DMS114 treated with DMSO at 0.1 percent for 48 hours (cell line): ENCODE measurements around the gene UNC13C.
"Not testable (repeated sequence)": the region's sequence is repeated elsewhere in the genome, so short reads cannot be mapped to it uniquely, and the experiment has no call there.

Experiments
- DNase-seq: peaks from one replicate; lab custom pipeline; 2025; ENCODE audit not compliant: unreplicated experiment; lab: John Stamatoyannopoulos, UW

UNC13C gene

DNA sequence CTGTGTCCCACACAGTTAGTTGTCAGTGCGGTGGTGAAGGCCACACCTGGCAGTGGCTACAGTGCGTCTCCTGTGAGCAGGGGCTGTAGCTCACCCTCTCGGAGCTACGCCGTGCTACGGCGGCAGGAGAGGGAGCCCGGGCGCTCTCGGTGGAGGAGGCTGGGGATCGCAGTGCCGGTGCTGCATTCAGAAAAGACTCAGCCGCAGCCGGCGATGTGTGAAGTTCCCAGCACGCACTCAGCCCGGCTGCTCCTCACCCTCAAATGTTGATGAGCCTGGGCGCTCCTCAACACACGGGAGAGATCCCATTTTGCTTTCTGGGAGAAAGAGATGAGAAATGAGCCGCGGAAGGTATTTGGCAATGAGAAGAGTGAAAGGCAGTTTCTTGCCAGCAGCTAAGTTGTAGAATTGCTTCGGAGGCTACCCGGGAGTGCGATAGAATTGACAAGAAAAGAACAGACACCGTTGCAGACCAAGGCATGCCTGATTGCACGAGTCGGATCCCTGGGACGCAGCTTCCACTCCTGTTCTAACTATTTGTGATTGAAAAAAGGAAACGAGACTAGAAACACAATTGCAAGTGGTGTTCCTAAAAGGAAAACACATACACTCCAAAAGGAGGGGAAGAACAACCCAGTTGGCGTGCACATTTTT, at the start of gene UNC13C:
TSS of gene UNC13C (plus strand) at position 189 of the 654 bp plus-strand sequence. CDS start 34,463 bp downstream, outside the sequence.
- DNase-seq: no peak

DNA sequence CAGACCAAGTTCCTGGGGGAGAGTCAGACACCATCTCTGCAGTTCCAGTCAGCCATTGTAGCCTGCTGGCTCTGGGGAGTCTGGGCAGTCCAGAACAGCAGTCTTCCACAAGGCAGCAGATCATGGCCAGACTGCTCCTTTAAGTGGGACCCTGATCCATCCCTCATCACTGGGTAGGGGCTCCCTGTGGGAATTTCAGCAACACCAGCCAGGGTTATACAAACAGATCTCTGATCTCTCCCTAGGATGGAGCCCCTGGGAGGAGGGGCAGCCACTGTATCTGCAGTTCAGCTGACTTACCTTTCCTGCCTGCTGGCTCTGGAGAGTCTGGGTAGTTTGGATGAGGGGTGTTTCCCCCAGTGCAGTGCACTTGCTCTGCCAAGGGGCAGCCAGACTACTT, 42.1 kb upstream of the UNC13C start:
- DNase-seq: no peak

DNA sequence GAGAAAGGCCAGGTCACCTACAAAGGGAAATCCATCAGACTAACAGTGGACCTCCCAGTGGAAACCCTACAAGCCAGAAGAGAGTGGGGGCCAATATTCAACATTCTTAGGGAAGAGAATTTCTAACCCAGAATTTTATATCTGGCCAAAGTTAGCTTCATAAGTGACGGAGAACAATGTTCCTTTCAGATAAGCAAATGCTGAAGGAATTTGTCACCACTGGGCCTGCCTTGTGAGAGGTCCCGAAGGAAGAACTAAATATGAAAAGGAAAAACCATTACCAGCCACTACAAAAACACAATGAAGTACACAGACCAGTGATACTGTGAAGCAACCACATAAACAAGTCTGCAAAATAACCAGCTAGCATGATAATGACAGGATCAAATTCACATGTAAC, 40.6 kb upstream of the UNC13C start:
- DNase-seq: not testable (repeated sequence)

GRCh38 chr15:53950572-53950971, 27.7 kb upstream of the UNC13C start:
- no peak for DNase-seq

- DNase-seq: no peak
Observed at GRCh38 chr15:53955396-53955795, 22.8 kb upstream of the UNC13C start.

- DNase-seq: peak; percentile 13
Observed at GRCh38 chr15:53962646-53963561, 15.3 kb upstream of the UNC13C start.

- DNase-seq: no peak
Observed at GRCh38 chr15:53963801-53964200, 14.4 kb upstream of the UNC13C start.

- DNase-seq: no peak
Observed at GRCh38 chr15:53974121-53974520, 4.1 kb upstream of the UNC13C start.

DNA sequence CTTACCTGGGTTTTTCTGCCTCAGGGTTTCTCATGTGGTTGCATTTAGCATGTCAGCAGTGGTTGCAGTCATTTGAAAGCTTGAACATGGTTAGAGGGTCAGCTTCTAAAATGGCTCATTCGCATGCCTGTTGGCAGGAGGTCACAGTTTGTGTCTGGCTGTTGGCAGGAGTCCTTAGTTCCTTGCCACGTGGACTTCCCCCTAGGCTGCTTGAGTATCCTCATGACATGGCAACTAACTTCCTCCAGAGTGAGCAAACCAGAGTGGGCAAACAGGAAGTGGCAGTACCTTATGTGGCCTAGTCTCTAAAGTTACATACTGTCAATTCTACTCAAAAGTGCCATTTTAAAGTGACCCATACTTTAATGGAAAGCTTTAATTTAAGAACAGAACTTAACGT, 3.4 kb upstream of the UNC13C start:
- DNase-seq: no peak

GRCh38 chr15:53976844-53977392, 1.3 kb upstream of the UNC13C start:
- no peak for DNase-seq

DNA sequence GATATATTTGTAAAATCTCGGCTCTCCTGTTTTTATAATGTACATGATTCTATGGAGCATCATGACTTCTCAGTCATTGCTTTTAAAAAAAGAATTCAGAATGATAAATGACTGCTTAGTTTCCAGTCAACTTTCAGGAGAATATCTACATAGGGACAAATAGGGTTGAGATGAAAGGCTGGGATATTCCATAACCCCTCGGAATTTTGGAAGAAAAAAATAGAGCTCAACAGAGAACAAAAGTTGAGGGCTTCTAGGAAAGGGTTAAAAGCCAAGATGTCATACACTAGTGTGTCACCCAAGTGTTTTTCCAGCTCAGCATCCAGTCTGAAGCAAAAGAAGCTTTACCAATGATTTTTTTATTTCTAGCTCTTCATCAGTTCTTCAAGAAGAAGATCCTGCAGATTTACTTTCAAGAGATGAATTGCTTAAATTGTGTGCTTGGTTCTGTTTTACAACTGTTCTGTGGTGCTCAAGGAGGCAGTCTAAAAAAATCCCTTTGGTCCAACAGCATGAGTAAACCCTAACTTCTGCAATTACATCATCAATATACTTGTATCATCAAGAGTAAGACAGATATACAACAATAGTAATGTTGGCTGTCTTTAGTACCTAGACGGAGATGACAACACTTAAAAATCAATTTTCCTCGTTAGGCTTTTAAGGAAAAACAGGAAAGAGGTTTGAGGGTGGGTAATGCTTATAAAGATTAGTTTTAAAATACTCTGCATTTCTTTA, 979 bp downstream of the UNC13C start:
- no peak for DNase-seq

DNA sequence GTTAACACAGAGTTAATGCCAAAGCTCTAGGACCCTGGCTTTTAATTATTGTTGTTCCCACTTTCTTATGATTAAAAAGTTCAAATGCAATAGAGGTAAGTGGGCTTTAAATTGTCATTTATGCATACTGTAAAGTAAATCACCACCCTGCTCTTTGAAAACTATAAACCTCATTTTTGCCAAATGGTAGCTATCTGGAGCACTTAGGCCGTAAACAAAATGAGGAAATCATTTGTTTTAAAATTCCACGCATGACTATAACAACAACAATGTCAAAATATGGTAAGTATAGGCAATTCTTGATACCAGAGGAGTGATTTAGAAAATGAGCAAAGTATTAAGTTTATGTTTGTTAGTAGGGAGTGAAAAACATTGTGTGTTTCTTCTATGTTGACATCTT, 1.8 kb downstream of the UNC13C start:
- no peak for DNase-seq

GRCh38 chr15:53982071-53982680, 3.9 kb downstream of the UNC13C start:
- no peak for DNase-seq

GRCh38 chr15:53982876-53983275, 4.6 kb downstream of the UNC13C start:
- DNase-seq: no peak

DNA sequence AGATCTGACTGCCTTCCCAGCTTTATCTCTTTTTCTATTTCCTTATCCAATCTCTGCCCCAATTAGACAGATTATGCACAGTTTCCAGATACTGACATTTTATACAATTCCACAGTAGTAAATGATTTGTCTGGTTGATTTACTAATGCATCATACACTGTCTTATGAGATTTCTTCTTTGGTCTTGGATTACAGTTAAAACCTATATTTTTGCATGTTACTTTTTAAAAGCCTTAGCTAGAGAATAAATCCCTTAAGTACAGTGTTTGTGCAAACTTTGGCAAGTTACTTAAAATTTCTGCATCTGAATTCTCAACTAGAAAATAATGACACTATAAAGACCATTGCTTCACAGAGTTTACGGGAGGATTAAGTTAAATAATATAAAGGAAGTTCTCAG, 6.0 kb downstream of the UNC13C start:
- no peak for DNase-seq

DNA sequence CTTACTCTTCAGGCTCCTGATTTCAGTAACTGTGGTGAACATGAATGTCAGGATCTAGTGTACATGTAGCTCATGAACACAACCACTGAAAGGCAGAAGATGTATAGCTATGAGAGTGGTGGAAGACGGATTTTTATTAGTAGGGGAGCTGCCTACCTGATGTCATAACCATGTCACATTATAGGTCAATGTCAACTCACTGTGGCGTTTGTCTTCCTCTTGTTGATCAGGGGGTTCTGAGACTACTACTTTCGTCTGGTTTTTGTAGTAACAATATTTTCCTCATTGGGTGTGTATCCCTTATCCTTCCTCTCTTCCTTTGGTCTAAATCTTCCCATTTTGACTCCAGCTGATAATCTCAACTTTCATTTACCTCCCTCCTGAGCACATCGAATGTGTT, 7.3 kb downstream of the UNC13C start:
- DNase-seq: no peak

DNA sequence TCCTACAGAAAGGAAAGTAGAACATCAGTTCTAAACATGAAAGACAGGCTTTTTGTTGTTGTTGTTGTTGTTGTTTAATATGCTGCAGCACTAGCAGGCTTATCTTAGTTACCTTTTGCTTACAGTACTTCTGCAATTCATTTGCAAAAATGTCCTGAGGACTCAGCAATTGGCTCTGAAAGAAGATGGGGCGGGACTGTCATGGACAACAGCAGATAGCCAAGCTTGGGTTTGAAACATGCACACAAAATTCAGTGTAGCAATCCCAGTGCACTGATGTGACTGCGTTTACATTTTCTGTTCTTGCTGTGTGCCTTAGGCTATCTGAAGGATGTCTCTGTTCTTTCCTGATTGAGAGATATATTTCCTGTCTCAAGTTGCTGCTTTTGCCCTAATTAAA, 9.2 kb downstream of the UNC13C start:
- no peak for DNase-seq

DNA sequence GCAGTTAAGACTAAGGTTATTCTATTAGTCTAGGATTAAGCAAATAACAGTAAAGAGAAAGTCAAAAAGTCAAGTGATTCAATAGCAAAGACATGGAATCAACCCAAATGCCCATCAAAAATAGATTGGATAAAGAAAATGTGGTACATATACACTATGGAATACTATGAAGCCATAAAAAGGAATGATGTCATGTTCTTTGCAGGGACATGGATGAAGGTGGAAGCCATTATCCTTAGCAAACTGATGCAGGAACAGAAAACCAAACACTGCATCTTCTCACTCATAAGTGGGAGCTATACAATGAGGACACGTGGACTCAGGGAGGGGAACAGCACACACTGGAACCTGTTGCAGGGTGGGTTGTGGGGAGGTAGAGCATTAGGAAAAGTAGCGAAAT, 29.0 kb downstream of the UNC13C start:
- DNase-seq: no peak

- DNase-seq: no peak
Observed at GRCh38 chr15:54011656-54012055, 33.4 kb downstream of the UNC13C start.

DNA sequence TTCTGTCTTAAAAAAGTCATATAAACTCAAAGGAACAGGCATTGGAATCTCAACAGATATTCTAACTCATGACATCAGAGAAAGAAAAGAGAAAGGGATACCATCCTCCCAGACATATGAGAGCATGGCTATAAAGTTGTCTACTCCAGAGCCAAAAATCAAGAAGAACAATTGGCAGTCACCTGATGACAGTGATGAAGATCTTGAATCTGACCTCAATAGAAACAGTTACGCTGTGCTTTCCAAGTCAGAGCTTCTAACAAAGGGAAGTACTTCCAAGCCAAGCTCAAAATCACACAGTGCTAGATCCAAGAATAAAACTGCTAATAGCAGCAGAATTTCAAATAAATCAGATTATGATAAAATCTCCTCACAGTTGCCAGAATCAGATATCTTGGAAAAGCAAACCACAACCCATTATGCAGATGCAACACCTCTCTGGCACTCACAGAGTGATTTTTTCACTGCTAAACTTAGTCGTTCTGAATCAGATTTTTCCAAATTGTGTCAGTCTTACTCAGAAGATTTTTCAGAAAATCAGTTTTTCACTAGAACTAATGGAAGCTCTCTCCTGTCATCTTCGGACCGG, 35.9 kb downstream of the UNC13C start:
- no peak for DNase-seq

DNA sequence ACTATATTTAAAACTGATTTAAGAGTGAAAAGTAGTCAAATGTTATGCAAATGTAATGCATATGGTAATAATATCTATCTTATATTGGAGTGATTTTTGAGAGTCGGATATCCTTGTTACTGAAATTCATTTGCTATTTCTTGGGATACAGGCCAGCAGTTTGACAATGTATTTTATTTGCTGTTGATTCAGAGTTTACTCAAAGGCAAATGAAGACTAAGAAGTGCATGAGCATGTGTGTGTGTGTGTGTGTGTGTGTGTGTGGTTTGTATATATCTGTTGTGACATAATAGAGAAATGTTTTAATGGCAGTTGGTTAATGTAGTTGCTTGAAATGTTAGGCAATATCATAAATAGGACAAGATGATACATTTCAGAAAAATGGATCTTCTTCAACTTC, 39.0 kb downstream of the UNC13C start:
- no peak for DNase-seq
